Measurements from ENCODE around the gene C7orf57. TPM values are rescaled to one million over a fixed set of nuclear protein-coding genes. Genes with fewer than 3 reads are reported as not detected.
"Not testable (repeated sequence)": the region's sequence is repeated elsewhere in the genome, so short reads cannot be mapped to it uniquely, and the experiment has no call there.

Gene C7orf57
- total and polyA plus RNA-seq, 10 of the 15 experiments (the other 5 are each of a cell fraction or from before 2014, with no cell fraction given) = 0.04 to 0.21 (median 0.10) TPM; not detected in 5

DNA sequence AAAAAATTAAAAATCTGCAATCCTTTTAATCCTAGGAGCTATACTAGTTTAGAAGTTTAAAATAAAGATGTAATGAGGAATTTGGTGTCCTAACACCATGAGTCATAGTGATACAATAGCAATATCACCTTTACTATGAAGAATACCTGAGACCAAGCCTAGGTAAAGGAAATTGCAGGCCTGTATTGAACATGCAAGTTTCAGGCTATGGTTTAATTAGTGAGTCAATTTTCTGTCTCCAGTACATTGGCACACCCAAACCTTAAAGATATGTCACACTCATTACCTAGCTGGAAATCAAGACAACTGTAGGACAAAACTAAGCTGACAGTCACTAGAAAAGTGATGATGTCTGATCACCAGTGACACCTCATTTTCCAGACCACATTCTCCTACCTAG, 47.0 kb downstream of the C7orf57 start:
- POLR2A ChIA-PET; FAIRE-seq; BruUV-seq (replicated peaks); H3K4me3 ChIP-seq; H3K27ac ChIP-seq (ENCODE audit: control insufficient read depth, insufficient read depth); H3K9me3 ChIP-seq (replicated peaks; ENCODE audit: control insufficient read depth, insufficient read depth, low read length); H3K79me2 ChIP-seq (ENCODE audit: control insufficient read depth, insufficient read depth, low read length); H2AFZ ChIP-seq (ENCODE audit: control insufficient read depth, low read depth, low read length); H3K9ac ChIP-seq (ENCODE audit: control insufficient read depth, insufficient read depth, low read length); DNase-seq (ENCODE audit: low read depth, low spot score); ATAC-seq; H3K27me3 ChIP-seq (replicated peaks in 1 of 2; ENCODE audit: control insufficient read depth in 2 of 2, insufficient read depth in 2 of 2, low read length in 1 of 2); in situ Hi-C loops (cut with MboI); H4K20me1 ChIP-seq (ENCODE audit: control insufficient read depth, insufficient read depth); intact Hi-C loops (cut with micrococcal nuclease; ENCODE audit: unreplicated experiment); H3K36me3 ChIP-seq (ENCODE audit: control insufficient read depth in 2 of 2, insufficient read depth in 2 of 2, low read length in 1 of 2); H3K4me2 ChIP-seq (ENCODE audit: control insufficient read depth, insufficient read depth): not testable (repeated sequence)
- peaks cover 34% of the 10 kb centered on the region for H3K4me1 ChIP-seq (ENCODE audit: control insufficient read depth, insufficient read depth, low read length)
- RAD21 ChIA-PET (ENCODE audit: unreplicated experiment) = interaction anchor here (1.3 kb wide), 1 partner anchor 31 kb away, joined by 3 read pairs; no protein-coding TSS in a partner anchor
- SMC1A ChIA-PET (ENCODE audit: uncharacterized antibody, unreplicated experiment) = interaction anchor here (1.7 kb wide), 1 partner anchor 30 kb away, joined by 6 read pairs; no protein-coding TSS in a partner anchor
- CTCF ChIA-PET = interaction anchor here (10.7 kb wide), 1 partner anchor 27 kb away, joined by 56 read pairs; no protein-coding TSS in a partner anchor

DNA sequence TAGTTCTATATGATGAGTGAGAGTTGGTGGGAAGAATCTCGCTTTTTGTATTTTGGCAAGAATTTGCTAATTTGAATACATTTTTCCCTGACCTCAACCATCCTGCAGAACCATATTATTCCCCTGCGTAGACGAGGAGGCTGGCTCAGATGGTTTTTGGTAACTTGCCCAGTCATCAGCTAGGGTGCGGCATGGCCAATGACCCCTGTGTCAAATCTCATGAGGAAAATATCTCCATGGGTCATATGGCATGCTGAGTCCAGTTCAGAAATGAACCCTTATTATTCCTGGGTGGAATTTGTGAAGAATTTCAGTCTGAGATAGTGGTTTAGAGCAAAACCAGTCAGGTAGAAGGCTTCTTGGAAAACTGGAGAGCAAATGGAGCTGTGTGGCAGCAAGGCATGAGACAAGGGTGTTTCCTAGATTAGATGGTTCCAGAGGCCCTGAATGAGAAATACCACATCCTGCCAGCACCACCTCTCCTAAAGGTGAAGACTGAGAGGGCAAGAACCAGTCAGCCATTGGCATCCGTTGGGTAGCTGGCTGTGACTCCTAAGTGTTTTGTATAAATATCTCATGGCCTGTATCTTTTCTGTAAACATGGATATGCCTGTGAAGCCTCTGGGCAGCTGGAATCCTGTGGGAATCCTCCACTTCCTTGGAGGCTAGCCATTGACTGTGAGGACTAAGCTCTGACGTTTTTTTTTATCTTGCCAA, 47.9 kb downstream of the C7orf57 start:
- DNase-seq (ENCODE audit: low read depth, low spot score) (no peak), FAIRE-seq (no peak), ATAC-seq (no peak)
- Histone ChIP-seq H3K4me2 (ENCODE audit: control insufficient read depth, insufficient read depth) (no peak overlapping the region), H3K27me3 (replicated peaks in 1 of 2; ENCODE audit: control insufficient read depth in 2 of 2, insufficient read depth in 2 of 2, low read length in 1 of 2) (no peaks in the 10 kb centered on the region), H3K9ac (ENCODE audit: control insufficient read depth, insufficient read depth, low read length) (no peak overlapping the region), H3K4me3 (no peak overlapping the region), H3K9me3 (replicated peaks; ENCODE audit: control insufficient read depth, insufficient read depth, low read length) (no peaks in the 10 kb centered on the region), H4K20me1 (ENCODE audit: control insufficient read depth, insufficient read depth) (no peaks in the 10 kb centered on the region), H2AFZ (ENCODE audit: control insufficient read depth, low read depth, low read length) (no peak overlapping the region), H3K4me1 (ENCODE audit: control insufficient read depth, insufficient read depth, low read length) (peaks cover 40% of the 10 kb centered on the region), H3K36me3 (ENCODE audit: control insufficient read depth in 2 of 2, insufficient read depth in 2 of 2, low read length in 1 of 2) (no peaks in the 10 kb centered on the region), H3K79me2 (ENCODE audit: control insufficient read depth, insufficient read depth, low read length) (no peaks in the 10 kb centered on the region), H3K27ac (ENCODE audit: control insufficient read depth, insufficient read depth) (no peak overlapping the region)
- WGBS (ENCODE audit: insufficient coverage, insufficient replicate concordance, low lambda C conversion rate, missing lambda C conversion rate) = 94% methylated on average over 6 of the region's 6 CpGs
- intact Hi-C loops (cut with micrococcal nuclease; ENCODE audit: unreplicated experiment) (no loop called here), in situ Hi-C loops (cut with MboI) (no loop called here)
- ChIA-PET SMC1A (ENCODE audit: uncharacterized antibody, unreplicated experiment) (interaction anchor here (0.8 to 1.7 kb wide), 6 partner anchors 10 to 92 kb away, joined by 3 to 6 read pairs (median 3); no protein-coding TSS in a partner anchor), CTCF (interaction anchor here (2.9 to 10.7 kb wide), 3 partner anchors 20 to 92 kb away, joined by 12 to 56 read pairs (median 17); no protein-coding TSS in a partner anchor), RAD21 (ENCODE audit: unreplicated experiment) (interaction anchor here (1.3 to 2.2 kb wide), 4 partner anchors 13 to 154 kb away, joined by 3 to 11 read pairs (median 3); no protein-coding TSS in a partner anchor), POLR2A (interaction anchor here (2.7 kb wide), 1 partner anchor 91 kb away, joined by 8 read pairs; no protein-coding TSS in a partner anchor)
- no TSS peak for BruUV-seq (replicated peaks)
- TF ChIP-seq, protein P1, sequence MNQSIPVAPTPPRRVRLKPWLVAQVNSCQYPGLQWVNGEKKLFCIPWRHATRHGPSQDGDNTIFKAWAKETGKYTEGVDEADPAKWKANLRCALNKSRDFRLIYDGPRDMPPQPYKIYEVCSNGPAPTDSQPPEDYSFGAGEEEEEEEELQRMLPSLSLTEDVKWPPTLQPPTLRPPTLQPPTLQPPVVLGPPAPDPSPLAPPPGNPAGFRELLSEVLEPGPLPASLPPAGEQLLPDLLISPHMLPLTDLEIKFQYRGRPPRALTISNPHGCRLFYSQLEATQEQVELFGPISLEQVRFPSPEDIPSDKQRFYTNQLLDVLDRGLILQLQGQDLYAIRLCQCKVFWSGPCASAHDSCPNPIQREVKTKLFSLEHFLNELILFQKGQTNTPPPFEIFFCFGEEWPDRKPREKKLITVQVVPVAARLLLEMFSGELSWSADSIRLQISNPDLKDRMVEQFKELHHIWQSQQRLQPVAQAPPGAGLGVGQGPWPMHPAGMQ (IDR thresholded peaks at IDR 0.05; ENCODE audit: borderline replicate concordance) = no peak
- no peak for TF ChIP-seq JUNB (IDR thresholded peaks at IDR 0.05)
- TF ChIP-seq ZNF207 (IDR thresholded peaks at IDR 0.05; ENCODE audit: borderline replicate concordance) = no peak
- TF ChIP-seq CBFB (IDR thresholded peaks at IDR 0.05; ENCODE audit: low read depth) = no peak
- no peak for TF ChIP-seq YBX1 (IDR thresholded peaks at IDR 0.05)
- TF ChIP-seq, protein P2, sequence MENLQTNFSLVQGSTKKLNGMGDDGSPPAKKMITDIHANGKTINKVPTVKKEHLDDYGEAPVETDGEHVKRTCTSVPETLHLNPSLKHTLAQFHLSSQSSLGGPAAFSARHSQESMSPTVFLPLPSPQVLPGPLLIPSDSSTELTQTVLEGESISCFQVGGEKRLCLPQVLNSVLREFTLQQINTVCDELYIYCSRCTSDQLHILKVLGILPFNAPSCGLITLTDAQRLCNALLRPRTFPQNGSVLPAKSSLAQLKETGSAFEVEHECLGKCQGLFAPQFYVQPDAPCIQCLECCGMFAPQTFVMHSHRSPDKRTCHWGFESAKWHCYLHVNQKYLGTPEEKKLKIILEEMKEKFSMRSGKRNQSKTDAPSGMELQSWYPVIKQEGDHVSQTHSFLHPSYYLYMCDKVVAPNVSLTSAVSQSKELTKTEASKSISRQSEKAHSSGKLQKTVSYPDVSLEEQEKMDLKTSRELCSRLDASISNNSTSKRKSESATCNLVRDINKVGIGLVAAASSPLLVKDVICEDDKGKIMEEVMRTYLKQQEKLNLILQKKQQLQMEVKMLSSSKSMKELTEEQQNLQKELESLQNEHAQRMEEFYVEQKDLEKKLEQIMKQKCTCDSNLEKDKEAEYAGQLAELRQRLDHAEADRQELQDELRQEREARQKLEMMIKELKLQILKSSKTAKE (IDR thresholded peaks at IDR 0.05; ENCODE audit: low read depth, poor library complexity, severe bottlenecking) = no peak
- TF ChIP-seq KAT2A (conservative IDR thresholded peaks at IDR 0.05; ENCODE audit: control insufficient read depth, low read depth, low read length) = no peak
- TF ChIP-seq SREBF1 (IDR thresholded peaks at IDR 0.05; ENCODE audit: low read length) = no peak
- no peak for TF ChIP-seq SUPT20H (IDR thresholded peaks at IDR 0.05; ENCODE audit: borderline replicate concordance, control insufficient read depth, low read depth, low read length)
- no peak for TF ChIP-seq NRF1 (conservative IDR thresholded peaks at IDR 0.05; ENCODE audit: low read depth, low read length)
- TF ChIP-seq RB1 (IDR thresholded peaks at IDR 0.05; ENCODE audit: borderline replicate concordance) = no peak
- TF ChIP-seq POU2F2 (IDR thresholded peaks at IDR 0.05; ENCODE audit: borderline replicate concordance, low read depth, low read length) = no peak
- TF ChIP-seq ETV6 (conservative IDR thresholded peaks at IDR 0.05 in 1 of 2, IDR thresholded peaks at IDR 0.05 in 1 of 2; ENCODE audit: borderline replicate concordance in 1 of 2, low read depth in 1 of 2) = no peak
